Memory B cell (primary cell): ENCODE data around the gene GOLPH3.
"Not testable (repeated sequence)": the region's sequence is repeated elsewhere in the genome, so short reads cannot be mapped to it uniquely, and the experiment has no call there.

Experiments used
- ATAC-seq: fragments of 150-1000 bp; cut with Tn5 transposase; 2 replicates; pipeline ENCODE4 v1.10.0; 2021; ENCODE audit warnings: low read depth, mild to moderate bottlenecking, moderate library complexity
- DNase-seq, 2 donors: peaks; one replicate each; pipeline ENCODE4 v3.0.0; 2022; ENCODE audit warnings: low spot score in 2 of 2
- H3K27ac Mint-ChIP-seq: one replicate; pipeline ENCODE4 v1.8.0; 2022; ENCODE audit warnings: mild to moderate bottlenecking, moderate library complexity, mixed read lengths
- H3K27me3 Mint-ChIP-seq: one replicate; pipeline ENCODE4 v1.8.0; 2022; ENCODE audit warnings: mixed read lengths
- H3K36me3 Mint-ChIP-seq: one replicate; pipeline ENCODE4 v1.8.0; 2022; ENCODE audit warnings: mild to moderate bottlenecking, mixed read lengths
- H3K4me1 Mint-ChIP-seq: one replicate; pipeline ENCODE4 v1.8.0; 2022; ENCODE audit warnings: mixed read lengths
- H3K4me3 Mint-ChIP-seq: one replicate; pipeline ENCODE4 v1.8.0; 2022; ENCODE audit warnings: mild to moderate bottlenecking, moderate library complexity, mixed read lengths
- H3K9me3 Mint-ChIP-seq: one replicate; pipeline ENCODE4 v1.8.0; 2022; ENCODE audit warnings: mixed read lengths

GOLPH3 gene

DNA sequence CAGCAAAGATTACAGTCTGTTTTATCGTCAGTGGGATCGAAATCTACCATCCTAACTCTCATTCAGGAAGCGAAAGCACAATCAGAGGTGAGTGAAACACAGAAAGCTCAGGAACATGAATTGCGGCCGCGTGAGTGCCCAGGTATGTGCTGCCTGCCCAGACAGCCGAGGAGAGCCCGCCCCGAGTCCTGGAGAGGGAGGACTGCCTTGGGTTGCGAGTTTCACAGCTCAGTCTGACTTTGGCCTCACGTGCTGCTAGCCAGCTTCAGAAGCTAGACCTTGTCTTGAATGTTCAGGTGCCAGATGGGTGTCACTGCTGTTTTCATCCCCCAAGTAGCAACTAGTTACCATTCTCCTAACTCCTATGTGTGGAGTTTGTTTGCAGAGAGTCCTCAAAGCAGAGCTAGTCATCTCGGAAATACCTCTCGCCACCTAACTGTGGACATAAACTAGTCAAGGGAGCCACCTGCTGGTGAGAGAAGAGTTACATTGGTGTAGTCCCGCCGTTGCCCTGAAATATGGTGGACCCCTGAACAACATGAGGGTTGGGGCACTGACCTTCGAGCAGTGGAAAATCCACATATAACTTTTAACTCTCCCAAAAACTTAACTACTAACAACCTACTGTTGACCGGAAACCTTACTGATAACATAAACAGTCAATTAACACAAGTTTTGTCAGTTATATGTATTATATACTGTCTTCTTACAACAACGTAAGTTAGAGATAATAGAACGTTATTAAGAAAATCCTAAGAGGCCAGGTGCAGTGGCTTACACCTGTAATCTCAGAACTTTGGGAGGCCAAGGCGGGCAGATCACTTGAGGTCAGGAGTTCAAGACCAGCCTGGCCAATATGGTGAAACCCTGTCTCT, 80.9 kb downstream of the GOLPH3 start:
- Mint-ChIP-seq H3K4me1 (peaks cover 4% of the 10 kb centered on the region), H3K27ac (peak overlapping the region; percentile 14), H3K36me3 (no peaks in the 10 kb centered on the region), H3K9me3 (no peaks in the 10 kb centered on the region), H3K27me3 (no peaks in the 10 kb centered on the region), H3K4me3 (no peak overlapping the region)
- DNase-seq (peak; percentile 47 to 51), ATAC-seq (peak; percentile 82)

DNA sequence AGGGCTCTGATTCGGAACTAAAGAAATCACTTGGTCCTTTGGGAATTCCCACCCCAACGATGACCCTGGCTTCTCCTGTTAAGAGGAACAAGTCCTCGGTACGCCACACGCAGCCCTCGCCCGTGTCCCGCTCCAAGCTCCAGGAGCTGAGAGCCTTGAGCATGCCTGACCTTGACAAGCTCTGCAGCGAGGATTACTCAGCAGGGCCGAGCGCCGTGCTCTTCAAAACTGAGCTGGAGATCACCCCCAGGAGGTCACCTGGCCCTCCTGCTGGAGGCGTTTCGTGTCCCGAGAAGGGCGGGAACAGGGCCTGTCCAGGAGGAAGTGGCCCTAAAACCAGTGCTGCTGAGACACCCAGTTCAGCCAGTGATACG, 83.4 kb downstream of the GOLPH3 start:
- no peaks in the 10 kb centered on the region for H3K27me3 Mint-ChIP-seq
- no peak for ATAC-seq
- H3K4me1 Mint-ChIP-seq: peaks cover 4% of the 10 kb centered on the region
- H3K36me3 Mint-ChIP-seq: no peaks in the 10 kb centered on the region
- no peaks in the 10 kb centered on the region for H3K9me3 Mint-ChIP-seq
- no peak overlapping the region for H3K27ac Mint-ChIP-seq
- no peak for DNase-seq
- H3K4me3 Mint-ChIP-seq: no peak overlapping the region

DNA sequence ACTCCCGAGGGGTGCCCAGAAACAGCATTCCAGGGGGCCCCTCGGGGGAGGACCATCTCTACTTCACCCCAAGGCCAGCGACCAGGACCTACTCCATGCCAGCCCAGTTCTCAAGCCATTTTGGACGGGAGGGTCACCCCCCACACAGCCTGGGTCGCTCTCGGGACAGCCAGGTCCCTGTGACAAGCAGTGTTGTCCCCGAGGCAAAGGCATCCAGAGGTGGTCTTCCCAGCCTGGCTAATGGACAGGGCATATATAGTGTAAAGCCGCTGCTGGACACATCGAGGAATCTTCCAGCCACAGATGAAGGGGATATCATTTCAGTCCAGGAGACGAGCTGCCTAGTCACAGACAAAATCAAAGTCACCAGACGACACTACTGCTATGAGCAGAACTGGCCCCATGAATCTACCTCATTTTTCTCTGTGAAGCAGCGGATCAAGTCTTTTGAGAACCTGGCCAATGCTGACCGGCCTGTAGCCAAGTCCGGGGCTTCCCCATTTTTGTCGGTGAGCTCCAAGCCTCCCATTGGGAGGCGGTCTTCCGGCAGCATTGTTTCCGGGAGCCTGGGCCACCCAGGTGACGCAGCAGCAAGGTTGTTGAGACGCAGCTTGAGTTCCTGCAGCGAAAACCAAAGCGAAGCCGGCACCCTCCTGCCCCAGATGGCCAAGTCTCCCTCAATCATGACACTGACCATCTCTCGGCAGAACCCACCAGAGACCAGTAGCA, 83.9 kb downstream of the GOLPH3 start:
- DNase-seq: no peak
- Mint-ChIP-seq H3K4me1 (peaks cover 4% of the 10 kb centered on the region), H3K27ac (no peak overlapping the region), H3K9me3 (no peaks in the 10 kb centered on the region), H3K27me3 (no peaks in the 10 kb centered on the region), H3K36me3 (no peaks in the 10 kb centered on the region), H3K4me3 (no peak overlapping the region)
- ATAC-seq: no peak

DNA sequence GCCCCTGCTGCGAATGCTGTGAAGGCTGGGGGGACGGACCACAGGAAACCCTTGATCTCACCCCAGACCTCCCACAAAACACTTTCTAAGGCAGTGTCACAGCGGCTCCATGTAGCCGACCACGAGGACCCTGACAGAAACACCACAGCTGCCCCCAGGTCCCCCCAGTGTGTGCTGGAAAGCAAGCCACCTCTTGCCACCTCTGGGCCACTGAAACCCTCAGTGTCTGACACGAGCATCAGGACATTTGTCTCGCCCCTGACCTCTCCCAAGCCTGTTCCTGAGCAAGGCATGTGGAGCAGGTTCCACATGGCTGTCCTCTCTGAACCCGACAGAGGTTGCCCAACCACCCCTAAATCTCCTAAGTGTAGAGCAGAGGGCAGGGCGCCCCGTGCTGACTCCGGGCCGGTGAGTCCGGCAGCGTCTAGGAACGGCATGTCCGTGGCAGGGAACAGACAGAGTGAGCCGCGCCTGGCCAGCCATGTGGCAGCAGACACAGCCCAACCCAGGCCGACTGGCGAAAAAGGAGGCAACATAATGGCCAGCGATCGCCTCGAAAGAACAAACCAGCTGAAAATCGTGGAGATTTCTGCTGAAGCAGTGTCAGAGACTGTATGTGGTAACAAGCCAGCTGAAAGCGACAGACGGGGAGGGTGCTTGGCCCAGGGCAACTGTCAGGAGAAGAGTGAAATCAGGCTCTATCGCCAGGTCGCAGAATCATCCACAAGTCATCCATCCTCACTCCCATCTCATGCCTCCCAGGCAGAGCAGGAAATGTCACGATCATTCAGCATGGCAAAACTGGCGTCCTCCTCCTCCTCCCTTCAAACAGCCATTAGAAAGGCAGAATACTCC, 84.7 kb downstream of the GOLPH3 start:
- no peaks in the 10 kb centered on the region for H3K27me3 Mint-ChIP-seq
- no peak for DNase-seq
- peaks cover 4% of the 10 kb centered on the region for H3K4me1 Mint-ChIP-seq
- ATAC-seq: no peak
- H3K36me3 Mint-ChIP-seq: no peaks in the 10 kb centered on the region
- H3K9me3 Mint-ChIP-seq: no peaks in the 10 kb centered on the region
- H3K27ac Mint-ChIP-seq: no peak overlapping the region
- H3K4me3 Mint-ChIP-seq: no peak overlapping the region

DNA sequence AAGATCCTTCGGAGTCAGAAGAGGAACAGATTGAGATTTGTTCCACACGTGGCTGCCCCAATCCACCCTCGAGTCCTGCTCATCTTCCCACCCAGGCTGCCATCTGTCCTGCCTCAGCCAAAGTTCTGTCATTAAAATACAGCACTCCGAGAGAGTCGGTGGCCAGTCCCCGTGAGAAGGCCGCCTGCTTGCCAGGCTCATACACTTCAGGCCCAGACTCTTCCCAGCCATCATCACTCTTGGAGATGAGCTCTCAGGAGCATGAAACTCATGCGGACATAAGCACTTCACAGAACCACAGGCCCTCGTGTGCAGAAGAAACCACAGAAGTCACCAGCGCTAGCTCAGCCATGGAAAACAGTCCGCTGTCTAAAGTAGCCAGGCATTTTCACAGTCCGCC, 85.9 kb downstream of the GOLPH3 start:
- no peaks in the 10 kb centered on the region for H3K27me3 Mint-ChIP-seq
- no peaks in the 10 kb centered on the region for H3K9me3 Mint-ChIP-seq
- no peak overlapping the region for H3K27ac Mint-ChIP-seq

DNA sequence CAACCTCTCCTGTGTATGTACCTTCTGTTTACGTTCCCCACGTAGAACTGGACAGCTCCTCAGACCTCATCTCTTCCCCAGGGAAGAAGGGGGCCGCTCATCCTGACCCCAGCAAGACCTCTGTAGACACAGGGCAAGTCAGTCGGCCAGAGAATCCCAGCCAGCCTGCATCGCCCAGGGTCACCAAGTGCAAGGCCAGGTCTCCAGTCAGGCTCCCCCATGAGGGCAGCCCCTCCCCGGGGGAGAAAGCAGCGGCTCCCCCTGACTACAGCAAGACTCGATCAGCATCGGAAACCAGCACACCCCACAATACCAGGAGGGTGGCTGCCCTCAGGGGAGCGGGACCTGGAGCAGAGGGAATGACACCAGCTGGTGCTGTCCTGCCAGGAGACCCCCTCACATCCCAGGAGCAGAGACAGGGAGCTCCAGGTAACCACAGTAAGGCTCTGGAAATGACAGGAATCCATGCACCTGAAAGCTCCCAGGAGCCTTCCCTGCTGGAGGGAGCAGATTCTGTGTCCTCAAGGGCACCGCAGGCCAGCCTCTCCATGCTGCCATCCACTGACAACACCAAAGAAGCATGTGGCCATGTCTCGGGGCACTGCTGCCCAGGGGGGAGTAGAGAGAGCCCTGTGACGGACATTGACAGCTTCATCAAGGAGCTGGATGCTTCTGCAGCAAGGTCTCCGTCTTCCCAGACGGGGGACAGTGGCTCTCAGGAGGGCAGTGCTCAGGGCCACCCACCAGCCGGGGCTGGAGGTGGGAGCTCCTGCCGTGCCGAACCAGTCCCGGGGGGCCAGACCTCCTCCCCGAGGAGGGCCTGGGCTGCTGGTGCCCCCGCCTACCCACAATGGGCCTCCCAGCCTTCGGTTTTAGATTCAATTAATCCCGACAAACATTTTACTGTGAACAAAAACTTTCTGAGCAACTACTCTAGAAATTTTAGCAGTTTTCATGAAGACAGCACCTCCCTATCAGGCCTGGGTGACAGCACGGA, 86.7 kb downstream of the GOLPH3 start:
- ATAC-seq: no peak
- no peak overlapping the region for H3K27ac Mint-ChIP-seq
- H3K4me1 Mint-ChIP-seq: no peaks in the 10 kb centered on the region
- no peaks in the 10 kb centered on the region for H3K27me3 Mint-ChIP-seq
- DNase-seq: no peak
- no peak overlapping the region for H3K4me3 Mint-ChIP-seq
- no peaks in the 10 kb centered on the region for H3K36me3 Mint-ChIP-seq
- no peaks in the 10 kb centered on the region for H3K9me3 Mint-ChIP-seq

More for the DNA sequence above, 85.9 kb downstream of the GOLPH3 start:
- Mint-ChIP-seq H3K4me1 (peaks cover 2% of the 10 kb centered on the region), H3K4me3 (no peak overlapping the region), H3K36me3 (no peaks in the 10 kb centered on the region)
- ATAC-seq (no peak), DNase-seq (no peak)

DNA sequence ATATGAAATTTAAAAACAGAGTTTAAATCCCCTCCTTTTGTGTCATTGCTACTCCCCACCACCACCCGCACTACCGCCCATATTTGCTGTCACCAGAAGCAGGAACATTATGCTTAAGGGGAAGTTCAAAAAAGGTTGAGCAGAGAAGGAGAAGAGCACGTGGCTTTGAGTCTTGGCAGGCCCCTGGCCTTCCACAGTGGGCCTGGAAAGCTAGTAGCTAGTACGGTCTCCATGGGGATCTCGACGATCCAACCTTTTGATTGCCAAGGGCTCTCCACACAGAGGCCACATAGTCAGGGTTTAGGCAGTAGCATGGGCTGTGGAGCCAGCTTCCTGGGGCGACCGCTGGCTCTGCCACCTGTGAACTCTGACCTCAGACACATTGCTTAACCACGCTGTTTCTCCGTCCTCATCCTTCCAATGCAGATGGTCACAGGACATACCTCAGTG, 90.1 kb downstream of the GOLPH3 start:
- no peak overlapping the region for H3K27ac Mint-ChIP-seq
- H3K4me3 Mint-ChIP-seq: no peak overlapping the region
- ATAC-seq (no peak), DNase-seq (no peak)
- no peaks in the 10 kb centered on the region for H3K36me3 Mint-ChIP-seq
- peaks cover 2% of the 10 kb centered on the region for H3K9me3 Mint-ChIP-seq
- no peaks in the 10 kb centered on the region for H3K27me3 Mint-ChIP-seq
- H3K4me1 Mint-ChIP-seq: no peaks in the 10 kb centered on the region

DNA sequence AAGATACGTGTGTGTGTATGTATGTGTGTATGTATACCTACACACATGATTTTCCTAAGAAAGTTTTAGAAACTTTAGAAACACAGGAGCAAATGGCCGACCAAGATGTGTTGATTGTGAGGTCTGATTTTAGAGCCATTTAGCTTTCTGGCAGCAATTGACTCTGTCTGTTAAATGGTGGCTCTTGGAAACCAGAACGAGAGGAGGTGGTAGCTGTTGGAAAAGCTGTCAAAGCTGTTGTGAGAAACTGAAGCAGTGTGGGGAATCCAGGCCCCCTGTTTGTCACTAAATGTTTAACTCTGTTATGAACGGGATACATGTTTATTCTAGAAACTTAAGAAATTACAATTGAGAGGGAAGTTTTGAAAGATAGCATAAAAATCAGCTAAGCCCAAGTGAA, 91.4 kb downstream of the GOLPH3 start:
- Mint-ChIP-seq H3K36me3 (no peaks in the 10 kb centered on the region), H3K4me3 (no peak overlapping the region), H3K27me3 (no peaks in the 10 kb centered on the region), H3K9me3 (peaks cover 2% of the 10 kb centered on the region), H3K4me1 (no peaks in the 10 kb centered on the region), H3K27ac (no peak overlapping the region)
- ATAC-seq (no peak), DNase-seq (no peak)

DNA sequence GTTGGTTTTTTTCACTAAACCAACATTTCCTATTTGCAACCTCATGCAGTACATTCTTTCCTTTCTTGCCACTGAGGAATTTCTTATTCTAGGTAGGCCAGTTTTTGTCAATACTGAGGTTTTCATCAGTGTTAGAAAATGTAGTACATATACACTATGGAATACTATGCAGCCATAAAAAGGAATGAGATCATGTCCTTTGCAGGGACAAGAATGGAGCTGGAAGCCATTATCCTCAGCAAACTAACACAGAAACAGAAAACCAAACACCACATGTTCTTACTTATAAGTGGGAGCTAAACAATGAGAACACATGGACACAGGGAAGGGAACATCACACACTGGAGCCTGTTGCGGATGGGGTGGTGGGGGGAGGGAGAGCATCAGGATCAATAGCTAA, 93.6 kb downstream of the GOLPH3 start:
- ATAC-seq, H3K9me3 Mint-ChIP-seq, DNase-seq, H3K27ac Mint-ChIP-seq, H3K36me3 Mint-ChIP-seq, H3K4me1 Mint-ChIP-seq, H3K4me3 Mint-ChIP-seq, H3K27me3 Mint-ChIP-seq: not testable (repeated sequence)

DNA sequence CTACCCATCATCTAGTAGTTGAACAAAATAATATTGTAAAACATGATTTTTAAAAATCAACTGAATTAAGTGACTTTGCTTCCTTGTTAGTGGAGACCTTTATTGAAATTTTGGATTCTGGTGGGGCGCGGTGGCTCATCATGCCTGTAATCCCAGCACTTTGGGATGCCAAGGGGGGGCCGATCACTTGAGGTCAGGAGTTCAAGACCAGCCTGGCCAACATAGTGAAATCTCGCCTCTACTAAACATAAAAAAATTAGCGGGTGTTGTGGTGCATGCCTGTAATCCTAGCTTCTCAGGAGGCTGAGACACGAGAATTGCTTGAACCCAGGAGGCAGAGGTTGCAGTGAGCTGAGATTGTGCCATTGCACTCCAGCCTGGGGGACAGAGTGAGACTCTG, 95.3 kb downstream of the GOLPH3 start:
- DNase-seq, H3K36me3 Mint-ChIP-seq, H3K9me3 Mint-ChIP-seq, H3K27me3 Mint-ChIP-seq, H3K27ac Mint-ChIP-seq, ATAC-seq, H3K4me1 Mint-ChIP-seq, H3K4me3 Mint-ChIP-seq: not testable (repeated sequence)

DNA sequence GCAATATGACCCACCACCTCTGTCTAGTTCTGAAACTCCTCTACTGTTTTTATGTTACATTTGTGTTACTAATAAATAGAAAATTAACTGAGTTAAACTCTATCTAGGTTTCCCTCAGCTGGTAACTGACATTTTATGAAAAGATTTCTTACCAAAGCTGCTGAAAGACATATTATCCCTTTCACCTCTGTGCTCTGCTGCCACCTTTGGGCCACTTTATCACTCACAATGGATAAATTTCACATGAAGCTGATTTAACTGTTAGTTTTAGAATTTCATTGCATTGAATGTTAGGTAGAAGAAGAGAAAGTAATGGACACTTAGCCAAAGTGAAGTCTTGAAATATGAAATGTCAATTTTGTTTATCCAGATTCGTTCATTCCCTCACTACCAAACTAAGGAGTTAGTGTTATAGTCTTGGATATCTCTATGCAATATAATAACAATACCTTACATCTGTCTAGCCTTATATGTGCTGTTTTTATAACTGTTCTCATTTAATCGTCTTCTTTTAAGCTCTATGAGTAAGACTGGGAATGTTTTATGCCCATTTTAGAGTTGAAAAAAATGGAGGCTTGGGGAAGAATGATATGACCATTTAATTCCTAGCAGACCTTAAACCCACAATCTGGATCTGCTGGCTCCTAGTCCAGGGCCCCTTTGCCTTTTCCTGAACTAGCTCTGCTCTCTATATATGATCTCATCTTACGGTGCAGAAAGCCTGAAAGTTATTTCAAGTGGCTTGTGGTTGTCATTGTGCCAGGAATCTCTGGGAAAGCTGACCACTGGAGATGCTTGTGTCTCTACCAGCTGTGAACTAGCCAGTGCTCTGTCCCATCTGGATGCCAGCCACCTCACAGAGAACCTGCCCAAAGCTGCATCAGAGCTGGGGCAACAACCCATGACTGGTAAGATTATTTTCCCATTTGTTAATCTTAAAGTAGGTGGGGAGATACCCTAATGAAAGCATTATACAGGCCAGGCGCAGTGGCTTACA, 97.1 kb downstream of the GOLPH3 start:
- H3K36me3 Mint-ChIP-seq: no peaks in the 10 kb centered on the region
- no peaks in the 10 kb centered on the region for H3K4me1 Mint-ChIP-seq
- H3K27me3 Mint-ChIP-seq: no peaks in the 10 kb centered on the region
- DNase-seq (peak in 1 of 2 donors; percentile 14), ATAC-seq (no peak)
- H3K27ac Mint-ChIP-seq: no peak overlapping the region
- H3K4me3 Mint-ChIP-seq: no peak overlapping the region
- peaks cover 2% of the 10 kb centered on the region for H3K9me3 Mint-ChIP-seq
